Measurements from ENCODE around the gene UTRN.

Gene UTRN

DNA sequence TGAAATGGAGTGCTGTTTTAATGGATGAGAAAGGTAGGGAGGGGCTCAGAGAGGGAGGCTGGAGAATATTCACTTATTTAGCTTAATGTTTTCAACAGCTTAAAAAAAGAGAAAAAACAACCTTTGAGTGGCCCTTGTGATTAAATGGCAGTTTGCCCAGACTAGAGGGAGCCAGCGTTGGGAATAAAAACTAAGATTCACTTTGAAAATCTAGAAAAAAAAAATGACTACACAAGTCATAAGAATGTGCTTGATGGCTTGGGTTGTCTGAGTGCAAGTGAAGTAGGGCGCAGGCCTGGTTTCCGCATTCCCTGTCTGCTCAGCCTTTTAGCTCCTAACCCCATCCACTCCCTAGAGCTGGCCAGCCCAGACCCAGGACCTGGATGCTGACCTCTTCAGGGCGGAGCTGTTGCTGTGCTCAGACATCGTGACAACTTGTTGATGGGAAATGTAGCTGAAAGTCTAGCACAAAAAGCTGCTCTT lies 28.9 kb downstream of the UTRN start:
- Histone ChIP-seq H3K27me3 (replicated peaks; ENCODE audit: insufficient read depth, low read length) (no peaks in the 10 kb centered on the region), H3K4me1 (ENCODE audit: low read length) (no peaks in the 10 kb centered on the region), H3K9me3 (replicated peaks; ENCODE audit: insufficient read depth, low read length) (no peaks in the 10 kb centered on the region), H3K4me3 (ENCODE audit: low read length) (no peak overlapping the region), H4K20me1 (ENCODE audit: insufficient read depth, low read length) (no peaks in the 10 kb centered on the region), H3K9ac (ENCODE audit: low read length) (no peak overlapping the region), H3K36me3 (replicated peaks; ENCODE audit: insufficient read depth, low read length) (no peaks in the 10 kb centered on the region), H3K79me2 (ENCODE audit: low read length) (no peaks in the 10 kb centered on the region), H3F3A (ENCODE audit: insufficient read depth, low read length) (no peaks in the 10 kb centered on the region), H3K9me2 (replicated peaks; ENCODE audit: insufficient read depth, low read length) (no peaks in the 10 kb centered on the region), H2AFZ (ENCODE audit: low read length) (no peak overlapping the region), H3K4me2 (ENCODE audit: low read depth, low read length) (no peak overlapping the region), H3K27ac (ENCODE audit: low read length) (no peak overlapping the region)
- TF ChIP-seq EZH2 (optimal IDR thresholded peaks at IDR 0.05; ENCODE audit: low read depth, low read length): no peak
- no peak for TF ChIP-seq EZH2phosphoT487 (IDR thresholded peaks at IDR 0.05; ENCODE audit: low read length)
- TF ChIP-seq, protein P1, sequence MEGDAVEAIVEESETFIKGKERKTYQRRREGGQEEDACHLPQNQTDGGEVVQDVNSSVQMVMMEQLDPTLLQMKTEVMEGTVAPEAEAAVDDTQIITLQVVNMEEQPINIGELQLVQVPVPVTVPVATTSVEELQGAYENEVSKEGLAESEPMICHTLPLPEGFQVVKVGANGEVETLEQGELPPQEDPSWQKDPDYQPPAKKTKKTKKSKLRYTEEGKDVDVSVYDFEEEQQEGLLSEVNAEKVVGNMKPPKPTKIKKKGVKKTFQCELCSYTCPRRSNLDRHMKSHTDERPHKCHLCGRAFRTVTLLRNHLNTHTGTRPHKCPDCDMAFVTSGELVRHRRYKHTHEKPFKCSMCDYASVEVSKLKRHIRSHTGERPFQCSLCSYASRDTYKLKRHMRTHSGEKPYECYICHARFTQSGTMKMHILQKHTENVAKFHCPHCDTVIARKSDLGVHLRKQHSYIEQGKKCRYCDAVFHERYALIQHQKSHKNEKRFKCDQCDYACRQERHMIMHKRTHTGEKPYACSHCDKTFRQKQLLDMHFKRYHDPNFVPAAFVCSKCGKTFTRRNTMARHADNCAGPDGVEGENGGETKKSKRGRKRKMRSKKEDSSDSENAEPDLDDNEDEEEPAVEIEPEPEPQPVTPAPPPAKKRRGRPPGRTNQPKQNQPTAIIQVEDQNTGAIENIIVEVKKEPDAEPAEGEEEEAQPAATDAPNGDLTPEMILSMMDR (IDR thresholded peaks at IDR 0.05; ENCODE audit: low read length): no peak
- no peak for DNase-seq

DNA sequence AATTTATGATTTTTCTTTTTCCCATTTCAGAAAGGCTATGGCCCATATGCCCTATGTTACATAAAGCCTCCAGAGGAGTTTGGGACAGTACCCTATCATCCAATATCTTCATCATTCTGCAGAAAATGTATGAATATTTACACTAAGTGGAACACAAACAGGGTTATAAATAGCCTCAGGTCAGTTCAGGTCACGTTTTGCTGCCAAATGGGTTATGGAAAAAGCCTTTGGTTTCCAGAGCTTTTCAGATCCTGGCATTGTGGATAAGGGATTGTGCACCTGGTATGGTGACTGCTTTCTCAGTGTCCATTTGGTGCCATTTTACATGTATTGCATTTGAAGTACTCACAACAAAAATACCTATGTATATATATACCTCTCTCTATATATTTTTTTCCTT lies 29.4 kb downstream of the UTRN start:
- Histone ChIP-seq H3K36me3 (replicated peaks; ENCODE audit: insufficient read depth, low read length) (no peaks in the 10 kb centered on the region), H3K79me2 (ENCODE audit: low read length) (no peaks in the 10 kb centered on the region), H3K9me2 (replicated peaks; ENCODE audit: insufficient read depth, low read length) (no peaks in the 10 kb centered on the region), H3F3A (ENCODE audit: insufficient read depth, low read length) (no peaks in the 10 kb centered on the region), H3K4me2 (ENCODE audit: low read depth, low read length) (no peak overlapping the region), H2AFZ (ENCODE audit: low read length) (no peak overlapping the region), H3K9me3 (replicated peaks; ENCODE audit: insufficient read depth, low read length) (no peaks in the 10 kb centered on the region), H3K4me1 (ENCODE audit: low read length) (no peaks in the 10 kb centered on the region), H3K4me3 (ENCODE audit: low read length) (no peak overlapping the region), H3K27me3 (replicated peaks; ENCODE audit: insufficient read depth, low read length) (no peaks in the 10 kb centered on the region), H3K9ac (ENCODE audit: low read length) (no peak overlapping the region), H4K20me1 (ENCODE audit: insufficient read depth, low read length) (no peaks in the 10 kb centered on the region), H3K27ac (ENCODE audit: low read length) (no peak overlapping the region)
- TF ChIP-seq EZH2 (optimal IDR thresholded peaks at IDR 0.05; ENCODE audit: low read depth, low read length) (no peak), EZH2phosphoT487 (IDR thresholded peaks at IDR 0.05; ENCODE audit: low read length) (no peak)
- TF ChIP-seq, protein P1 (IDR thresholded peaks at IDR 0.05; ENCODE audit: low read length): no peak
- DNase-seq: no peak

DNA sequence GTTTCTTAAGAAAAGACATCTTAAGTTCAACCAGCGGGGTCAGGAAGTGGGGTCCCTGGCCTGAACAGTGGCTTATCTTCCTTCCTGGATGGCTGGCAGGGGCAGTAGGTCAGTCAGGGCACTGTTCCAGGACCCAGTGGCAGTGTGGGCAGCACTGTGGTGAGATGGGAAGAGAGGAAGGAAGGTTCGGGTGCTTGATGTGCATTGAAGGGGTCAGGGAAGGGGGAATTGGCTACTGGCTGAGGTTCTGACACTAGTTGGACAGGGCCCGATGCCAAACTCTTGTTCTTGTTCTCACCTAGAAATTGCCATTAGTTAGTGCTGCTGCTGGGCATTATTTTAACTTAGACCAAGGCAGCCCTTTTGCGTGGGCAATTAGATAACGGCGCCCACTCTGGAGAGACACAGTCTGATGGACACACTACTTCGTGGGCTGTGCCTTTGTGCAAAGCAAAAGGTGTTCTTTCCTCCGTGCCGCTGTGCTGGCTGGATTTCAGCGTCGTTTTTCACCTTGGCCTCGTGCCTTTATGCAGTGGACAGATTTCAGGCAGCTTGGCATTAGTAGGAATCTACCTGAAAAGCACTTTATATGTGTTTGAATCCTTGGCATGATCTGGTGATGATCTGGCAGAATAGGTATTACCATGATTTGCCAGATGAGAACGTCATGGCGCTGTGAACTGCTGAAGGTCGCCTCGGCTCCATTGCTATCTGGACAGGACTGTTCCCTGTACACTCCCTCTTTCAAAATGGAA lies 30.3 kb downstream of the UTRN start:
- no peak overlapping the region for H3K27ac ChIP-seq (ENCODE audit: low read length)
- H3K4me2 ChIP-seq (ENCODE audit: low read depth, low read length): no peak overlapping the region
- H3K4me3 ChIP-seq (ENCODE audit: low read length): no peak overlapping the region
- H3K9me3 ChIP-seq (replicated peaks; ENCODE audit: insufficient read depth, low read length): no peaks in the 10 kb centered on the region
- H3K4me1 ChIP-seq (ENCODE audit: low read length): no peaks in the 10 kb centered on the region
- H3K9me2 ChIP-seq (replicated peaks; ENCODE audit: insufficient read depth, low read length): no peaks in the 10 kb centered on the region
- no peaks in the 10 kb centered on the region for H3K79me2 ChIP-seq (ENCODE audit: low read length)
- H3K27me3 ChIP-seq (replicated peaks; ENCODE audit: insufficient read depth, low read length): no peaks in the 10 kb centered on the region
- no peaks in the 10 kb centered on the region for H3K36me3 ChIP-seq (replicated peaks; ENCODE audit: insufficient read depth, low read length)
- H3K9ac ChIP-seq (ENCODE audit: low read length): no peak overlapping the region
- H3F3A ChIP-seq (ENCODE audit: insufficient read depth, low read length): no peaks in the 10 kb centered on the region
- TF ChIP-seq EZH2 (optimal IDR thresholded peaks at IDR 0.05; ENCODE audit: low read depth, low read length) (no peak), EZH2phosphoT487 (IDR thresholded peaks at IDR 0.05; ENCODE audit: low read length) (no peak)
- TF ChIP-seq, protein P1 (IDR thresholded peaks at IDR 0.05; ENCODE audit: low read length): no peak
- no peak for DNase-seq
- H2AFZ ChIP-seq (ENCODE audit: low read length): no peak overlapping the region
- no peaks in the 10 kb centered on the region for H4K20me1 ChIP-seq (ENCODE audit: insufficient read depth, low read length)
